AG09319 (cell line): Measurements from ENCODE around the gene CCDC60.

Source experiments
- DNase-seq: peaks from one replicate; pipeline ENCODE4 v3.0.0-alpha.2; 2010; ENCODE audit warnings: low read depth; ENCODE audit errors: extremely low read depth
- CTCF ChIP-seq: IDR thresholded peaks from 2 replicates; pipeline ENCODE4 v1.5.1; 2011; ENCODE audit warnings: low read depth, mild to moderate bottlenecking, inconsistent platforms, low read length, moderate library complexity

Gene CCDC60

DNA sequence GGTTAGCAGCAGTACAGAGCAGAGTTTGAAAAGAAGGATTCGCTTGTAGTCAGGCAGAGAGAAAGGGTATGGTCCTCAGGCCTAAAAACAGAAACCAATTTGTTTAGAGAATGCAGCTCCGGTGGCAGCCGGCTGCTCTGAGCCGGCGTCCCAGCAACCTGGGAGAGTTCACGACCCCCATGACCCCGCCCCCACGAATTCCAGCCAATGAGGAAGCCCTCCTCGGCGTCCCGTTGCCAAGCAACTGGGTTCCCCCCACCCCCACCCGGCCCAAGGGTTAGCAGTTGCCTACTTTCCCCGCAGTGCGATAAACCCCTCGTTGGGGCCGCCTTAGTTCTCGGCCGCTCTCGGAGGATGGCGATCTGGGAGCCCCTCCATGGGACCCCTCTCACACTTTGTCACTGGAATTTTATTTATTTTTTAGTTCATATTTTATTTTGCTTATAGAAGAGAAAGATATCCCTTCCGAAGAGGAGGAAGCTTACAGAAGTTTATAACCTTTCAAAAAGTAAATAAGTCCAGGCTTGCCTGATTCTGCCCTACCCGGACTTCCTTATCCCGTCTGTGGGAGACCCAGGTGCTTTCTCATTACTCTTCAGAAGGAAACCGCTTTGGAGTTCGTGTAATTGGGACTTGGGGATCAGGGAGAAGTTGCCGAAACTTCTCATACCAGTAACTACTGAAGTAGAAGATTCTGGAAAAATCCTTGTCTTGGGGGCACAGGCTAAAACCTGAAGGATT lies at the start of gene CCDC60:
CCDC60 (plus strand) TSS at position 300 of the 741 bp plus-strand sequence. CDS start 448 bp downstream, outside the sequence.
- DNase-seq = no peak
- no peak for TF ChIP-seq CTCF

- TF ChIP-seq CTCF = no peak
- DNase-seq = no peak
Measured at GRCh38 chr12:119288576-119288975, 46.0 kb upstream of the CCDC60 start.

GRCh38 chr12:119292893-119293630 lies 41.5 kb upstream of the CCDC60 start:
- DNase-seq = no peak
- TF ChIP-seq CTCF = no peak

DNA sequence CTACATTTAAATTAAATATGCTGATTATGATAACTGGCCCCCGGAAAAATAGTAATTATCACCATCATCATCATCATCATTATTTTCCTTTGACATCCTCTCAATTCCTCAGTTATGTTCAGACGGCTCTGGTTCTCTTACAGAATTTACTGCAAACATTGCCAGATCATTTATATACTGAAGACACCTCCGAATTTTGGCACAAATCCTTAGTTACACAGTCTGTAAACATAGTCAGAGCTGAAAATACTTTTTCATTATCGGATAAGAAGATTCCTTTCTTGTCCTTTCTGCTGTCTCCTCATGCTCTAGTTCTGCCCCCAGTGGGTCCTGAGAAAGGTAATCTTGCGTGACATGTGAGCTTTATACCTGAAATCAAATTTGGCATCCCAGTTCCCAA lies 40.3 kb upstream of the CCDC60 start:
- TF ChIP-seq CTCF = no peak

DNA sequence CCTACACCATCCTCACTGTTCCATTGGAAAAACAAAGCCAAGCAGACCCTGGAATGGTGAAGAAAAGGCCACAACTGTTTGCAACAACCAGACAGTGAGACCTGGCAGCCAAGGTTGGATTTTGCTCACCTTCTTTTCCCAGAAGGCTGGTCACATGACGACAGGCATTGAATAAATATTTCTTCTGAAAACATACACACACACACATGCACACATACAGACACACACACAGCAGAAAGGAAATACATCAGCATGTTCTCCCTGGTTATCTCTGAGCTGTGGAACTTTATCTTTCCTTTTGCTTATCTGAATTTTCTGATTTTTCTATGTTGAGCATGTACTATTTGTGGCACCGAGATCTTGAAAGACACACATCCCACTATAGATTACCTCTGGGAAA lies 38.0 kb upstream of the CCDC60 start:
- no peak for DNase-seq
- no peak for TF ChIP-seq CTCF

More for the DNA sequence above, 40.3 kb upstream of the CCDC60 start:
- no peak for DNase-seq

DNA sequence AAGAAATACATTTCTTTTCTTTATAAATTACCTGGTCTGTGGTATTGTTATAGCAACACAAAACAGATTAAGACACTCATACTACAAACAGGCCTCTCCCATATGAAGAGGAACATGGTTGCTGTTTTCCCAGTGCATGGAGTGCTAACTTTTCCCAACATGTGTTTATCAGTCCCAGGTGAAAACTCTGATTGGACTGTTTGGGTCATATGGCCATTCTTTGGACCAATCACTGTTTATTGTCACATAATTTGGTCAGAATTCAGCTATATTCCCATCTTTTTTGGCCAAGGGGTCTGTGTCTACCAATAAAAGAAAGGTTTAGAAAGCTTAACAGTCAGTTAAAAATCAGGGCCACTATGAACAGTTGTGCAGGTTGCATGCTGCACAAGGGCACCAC lies 35.4 kb upstream of the CCDC60 start:
- no peak for DNase-seq
- no peak for TF ChIP-seq CTCF

DNA sequence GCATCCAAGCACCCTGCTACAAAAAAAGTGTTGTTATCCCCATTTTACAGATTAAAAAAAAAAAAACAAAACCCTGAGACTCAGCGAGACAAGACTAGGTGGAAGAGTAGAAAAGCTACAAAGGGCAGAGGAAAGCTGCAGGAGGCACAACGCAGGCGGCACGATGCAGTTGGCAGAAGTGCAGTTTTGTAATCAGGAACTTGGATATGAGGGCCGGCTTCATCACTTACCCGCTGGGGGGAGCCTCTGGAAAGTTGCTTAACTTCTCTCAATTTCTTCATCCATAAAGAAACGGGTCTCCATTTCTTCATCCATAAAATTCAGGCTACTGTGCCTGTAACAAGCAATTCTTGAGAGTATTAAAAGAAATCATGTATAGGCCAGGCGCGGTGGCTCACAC lies 33.1 kb upstream of the CCDC60 start:
- TF ChIP-seq CTCF = no peak
- DNase-seq = no peak
